GM23338 (cell line): ENCODE results near the gene DST. TPM values are rescaled to one million over a fixed set of nuclear protein-coding genes. Genes with fewer than 3 reads are reported as not detected.

Experiments
- ATAC-seq: fragments of 200-7000 bp; cut with Tn5 transposase; 3 replicates; pipeline ENCODE4 v1.9.1; 2020
- DNase-seq: peaks from one replicate; pipeline ENCODE4 v3.0.0-alpha.2; 2015; ENCODE audit warnings: low spot score
- H2AFZ ChIP-seq: fragments of 200-600 bp; sonication (generic); 2 replicates; pipeline ENCODE4 v1.8.0; 2016; ENCODE audit warnings: antibody characterized with exemption, mild to moderate bottlenecking, moderate library complexity
- H3F3A ChIP-seq: fragments of 200-600 bp; sonication (generic); replicated peaks from 2 replicates; pipeline ENCODE4 v1.8.0; 2017; ENCODE audit warnings: antibody characterized with exemption, mixed run types, low read depth
- H3K27ac ChIP-seq: fragments of 200-600 bp; sonication (generic); 2 replicates; pipeline ENCODE4 v1.6.1; 2016; ENCODE audit warnings: low read depth
- H3K27me3 ChIP-seq: fragments of 200-600 bp; sonication (generic); 2 replicates; pipeline ENCODE4 v1.8.0; 2016; ENCODE audit warnings: mild to moderate bottlenecking, mixed run types, moderate library complexity; ENCODE audit not compliant: insufficient read depth
- H3K36me3 ChIP-seq: fragments of 200-600 bp; sonication (generic); 2 replicates; pipeline ENCODE4 v1.8.0; 2016; ENCODE audit warnings: mild to moderate bottlenecking; ENCODE audit not compliant: insufficient read depth
- H3K4me1 ChIP-seq: fragments of 200-600 bp; sonication (generic); 2 replicates; pipeline ENCODE4 v1.8.0; 2016; ENCODE audit warnings: mild to moderate bottlenecking, moderate library complexity; ENCODE audit not compliant: insufficient read depth
- H3K4me2 ChIP-seq: fragments of 200-600 bp; sonication (generic); 2 replicates; pipeline ENCODE4 v1.7.1; 2017; ENCODE audit warnings: mixed run types
- H3K4me3 ChIP-seq: fragments of 200-600 bp; sonication (generic); 2 replicates; pipeline ENCODE4 v1.6.1; 2016; ENCODE audit warnings: mixed run types
- H3K79me2 ChIP-seq: fragments of 200-600 bp; sonication (generic); replicated peaks from 2 replicates; pipeline ENCODE4 v1.8.0; 2017; ENCODE audit warnings: mild to moderate bottlenecking; ENCODE audit not compliant: insufficient read depth
- H3K9me2 ChIP-seq: fragments of 200-600 bp; sonication (generic); 2 replicates; pipeline ENCODE4 v1.8.0; 2017; ENCODE audit not compliant: insufficient read depth
- H4K20me1 ChIP-seq: fragments of 200-600 bp; sonication (generic); replicated peaks from 2 replicates; pipeline ENCODE4 v1.8.0; 2017; ENCODE audit warnings: mild to moderate bottlenecking; ENCODE audit not compliant: insufficient read depth
- H3K27ac Mint-ChIP-seq: 2 replicates; pipeline ENCODE4 v1.8.0; 2020; ENCODE audit warnings: inconsistent platforms, mild to moderate bottlenecking, moderate library complexity, mixed read lengths
- H3K27me3 Mint-ChIP-seq: 3 replicates; pipeline ENCODE4 v1.8.0; 2022; ENCODE audit warnings: low read depth, mild to moderate bottlenecking, moderate library complexity, mixed read lengths, inconsistent platforms; ENCODE audit not compliant: insufficient read depth, poor library complexity
- H3K36me3 Mint-ChIP-seq: 3 replicates; pipeline ENCODE4 v1.8.0; 2021; ENCODE audit warnings: low read depth, mild to moderate bottlenecking, inconsistent platforms, moderate library complexity, mixed read lengths
- H3K4me1 Mint-ChIP-seq: 3 replicates; pipeline ENCODE4 v1.8.0; 2020; ENCODE audit warnings: mild to moderate bottlenecking, inconsistent platforms, mixed read lengths
- H3K4me3 Mint-ChIP-seq: 3 replicates; pipeline ENCODE4 v1.8.0; 2021; ENCODE audit warnings: moderate library complexity, mild to moderate bottlenecking, inconsistent platforms, mixed read lengths
- H3K9me3 Mint-ChIP-seq: 3 replicates; pipeline ENCODE4 v1.8.0; 2020; ENCODE audit warnings: moderate library complexity, mild to moderate bottlenecking, inconsistent platforms, mixed read lengths
- CREB1 ChIP-seq: fragments of 250-450 bp; sonication (Bioruptor Pico); IDR thresholded peaks from 2 replicates; pipeline ENCODE4 v1.5.0; 2020; ENCODE audit warnings: low read depth, mild to moderate bottlenecking, moderate library complexity
- EZH2 ChIP-seq: fragments of 200-600 bp; sonication (generic); IDR thresholded peaks from one replicate; pipeline ENCODE4 v1.8.0; 2017; ENCODE audit warnings: antibody characterized with exemption, mild to moderate bottlenecking, low read depth; ENCODE audit not compliant: unreplicated experiment
- EZH2phosphoT487 ChIP-seq: fragments of 200-600 bp; sonication (generic); IDR thresholded peaks from one replicate; pipeline ENCODE4 v1.8.1; 2018; ENCODE audit warnings: antibody characterized with exemption; ENCODE audit not compliant: unreplicated experiment
- JUNB ChIP-seq: IDR thresholded peaks from one replicate; pipeline ENCODE4 v1.6.1; 2016; ENCODE audit warnings: antibody characterized with exemption; ENCODE audit not compliant: unreplicated experiment
- NANOG ChIP-seq: IDR thresholded peaks from 2 replicates; pipeline ENCODE4 v1.6.1; 2016; ENCODE audit warnings: antibody characterized with exemption, borderline replicate concordance
- POLR2AphosphoS5 ChIP-seq: IDR thresholded peaks from 2 replicates; pipeline ENCODE4 v1.6.1; 2016; ENCODE audit warnings: antibody characterized with exemption, low read depth
- STAT1 ChIP-seq: IDR thresholded peaks from one replicate; pipeline ENCODE4 v1.6.1; 2016; ENCODE audit warnings: antibody characterized with exemption; ENCODE audit not compliant: unreplicated experiment
- ZNF114 ChIP-seq: fragments of 250-450 bp; sonication (Bioruptor Pico); IDR thresholded peaks from 2 replicates; pipeline ENCODE4 v1.5.0; 2020; ENCODE audit warnings: mild to moderate bottlenecking, moderate library complexity
- ZNF331 ChIP-seq: fragments of 250-450 bp; sonication (Bioruptor Pico); IDR thresholded peaks from 2 replicates; pipeline ENCODE4 v1.5.0; 2020; ENCODE audit warnings: low read depth, mild to moderate bottlenecking, moderate library complexity
- ZNF462 ChIP-seq: fragments of 250-450 bp; sonication (Bioruptor Pico); IDR thresholded peaks from 2 replicates; pipeline ENCODE4 v1.5.0; 2020; ENCODE audit warnings: mild to moderate bottlenecking, moderate library complexity
- polyA plus RNA-seq: library from polyadenylated mRNA; unstranded; fragments of >200 nt; fragmentation: Nextera tagmentation; extraction: Ambion mirVana; gene quantifications from 2 replicates; pipeline ENCODE4 v1.2.1, GENCODE V29; 2016
- total RNA-seq: library from RNA; depleted of rRNA; stranded (reverse); fragments of >200 nt; shearing (Covaris generic); gene quantifications from 2 replicates; pipeline ENCODE4 v1.2.3, GENCODE V29; 2014
- TF ChIP-seq, protein P1 (sequence below): IDR thresholded peaks from one replicate; pipeline ENCODE4 v1.6.1; 2018; ENCODE audit warnings: antibody characterized with exemption; ENCODE audit not compliant: unreplicated experiment
- TF ChIP-seq, protein P2 (sequence below), 2 experiments: fragments of 200-600 bp in 1 of 2; sonication (generic) in 1 of 2; conservative IDR thresholded peaks; 2 replicates each; pipeline versions ENCODE4 v1.5.1 to v1.6.1; 2016 to 2017; ENCODE audit warnings: antibody characterized with exemption in 2 of 2, low read depth in 2 of 2, mild to moderate bottlenecking in 2 of 2, moderate library complexity in 1 of 2
- TF ChIP-seq, protein P3 (sequence below): IDR thresholded peaks from 2 replicates; pipeline ENCODE4 v1.6.1; 2016; ENCODE audit warnings: antibody characterized with exemption

The DST gene
- total and polyA plus RNA-seq, 2 experiments from 2014 or later = 88.7 to 188 TPM

- peaks cover 34% of the 10 kb centered on the region for H3K4me1 Mint-ChIP-seq
- H3K79me2 ChIP-seq = no peaks in the 10 kb centered on the region
- H3K4me1 ChIP-seq = peaks cover 23% of the 10 kb centered on the region
- no peaks in the 10 kb centered on the region for H3K27me3 ChIP-seq
- H3K4me3 Mint-ChIP-seq = no peak overlapping the region
- peak overlapping the region; percentile 71 for H3K27ac Mint-ChIP-seq
- peaks cover 2% of the 10 kb centered on the region for H3K27me3 Mint-ChIP-seq
- DNase-seq (no peak), ATAC-seq (no peak)
- peaks cover 33% of the 10 kb centered on the region for H3K36me3 Mint-ChIP-seq
- no peak overlapping the region for H3K4me2 ChIP-seq
- no peak overlapping the region for H2AFZ ChIP-seq
- 0 out of 2 replicates have a peak, but pooled peaks cover 8% of the 10 kb centered on the region for H4K20me1 ChIP-seq
- no peaks in the 10 kb centered on the region for H3K9me2 ChIP-seq
- no peaks in the 10 kb centered on the region for H3K9me3 Mint-ChIP-seq
- no peak for TF ChIP-seq NANOG
- no peak for TF ChIP-seq STAT1
- no peak for TF ChIP-seq ZNF462 (CRISPR knock-in tag)
- no peak for TF ChIP-seq EZH2
- TF ChIP-seq, protein P1, sequence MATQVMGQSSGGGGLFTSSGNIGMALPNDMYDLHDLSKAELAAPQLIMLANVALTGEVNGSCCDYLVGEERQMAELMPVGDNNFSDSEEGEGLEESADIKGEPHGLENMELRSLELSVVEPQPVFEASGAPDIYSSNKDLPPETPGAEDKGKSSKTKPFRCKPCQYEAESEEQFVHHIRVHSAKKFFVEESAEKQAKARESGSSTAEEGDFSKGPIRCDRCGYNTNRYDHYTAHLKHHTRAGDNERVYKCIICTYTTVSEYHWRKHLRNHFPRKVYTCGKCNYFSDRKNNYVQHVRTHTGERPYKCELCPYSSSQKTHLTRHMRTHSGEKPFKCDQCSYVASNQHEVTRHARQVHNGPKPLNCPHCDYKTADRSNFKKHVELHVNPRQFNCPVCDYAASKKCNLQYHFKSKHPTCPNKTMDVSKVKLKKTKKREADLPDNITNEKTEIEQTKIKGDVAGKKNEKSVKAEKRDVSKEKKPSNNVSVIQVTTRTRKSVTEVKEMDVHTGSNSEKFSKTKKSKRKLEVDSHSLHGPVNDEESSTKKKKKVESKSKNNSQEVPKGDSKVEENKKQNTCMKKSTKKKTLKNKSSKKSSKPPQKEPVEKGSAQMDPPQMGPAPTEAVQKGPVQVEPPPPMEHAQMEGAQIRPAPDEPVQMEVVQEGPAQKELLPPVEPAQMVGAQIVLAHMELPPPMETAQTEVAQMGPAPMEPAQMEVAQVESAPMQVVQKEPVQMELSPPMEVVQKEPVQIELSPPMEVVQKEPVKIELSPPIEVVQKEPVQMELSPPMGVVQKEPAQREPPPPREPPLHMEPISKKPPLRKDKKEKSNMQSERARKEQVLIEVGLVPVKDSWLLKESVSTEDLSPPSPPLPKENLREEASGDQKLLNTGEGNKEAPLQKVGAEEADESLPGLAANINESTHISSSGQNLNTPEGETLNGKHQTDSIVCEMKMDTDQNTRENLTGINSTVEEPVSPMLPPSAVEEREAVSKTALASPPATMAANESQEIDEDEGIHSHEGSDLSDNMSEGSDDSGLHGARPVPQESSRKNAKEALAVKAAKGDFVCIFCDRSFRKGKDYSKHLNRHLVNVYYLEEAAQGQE = no peak
- no peak for TF ChIP-seq EZH2phosphoT487
- TF ChIP-seq JUNB = no peak
- TF ChIP-seq ZNF114 (CRISPR knock-in tag) = no peak
- TF ChIP-seq CREB1 (CRISPR knock-in tag) = no peak
- TF ChIP-seq POLR2AphosphoS5 = no peak
- TF ChIP-seq, protein P2, sequence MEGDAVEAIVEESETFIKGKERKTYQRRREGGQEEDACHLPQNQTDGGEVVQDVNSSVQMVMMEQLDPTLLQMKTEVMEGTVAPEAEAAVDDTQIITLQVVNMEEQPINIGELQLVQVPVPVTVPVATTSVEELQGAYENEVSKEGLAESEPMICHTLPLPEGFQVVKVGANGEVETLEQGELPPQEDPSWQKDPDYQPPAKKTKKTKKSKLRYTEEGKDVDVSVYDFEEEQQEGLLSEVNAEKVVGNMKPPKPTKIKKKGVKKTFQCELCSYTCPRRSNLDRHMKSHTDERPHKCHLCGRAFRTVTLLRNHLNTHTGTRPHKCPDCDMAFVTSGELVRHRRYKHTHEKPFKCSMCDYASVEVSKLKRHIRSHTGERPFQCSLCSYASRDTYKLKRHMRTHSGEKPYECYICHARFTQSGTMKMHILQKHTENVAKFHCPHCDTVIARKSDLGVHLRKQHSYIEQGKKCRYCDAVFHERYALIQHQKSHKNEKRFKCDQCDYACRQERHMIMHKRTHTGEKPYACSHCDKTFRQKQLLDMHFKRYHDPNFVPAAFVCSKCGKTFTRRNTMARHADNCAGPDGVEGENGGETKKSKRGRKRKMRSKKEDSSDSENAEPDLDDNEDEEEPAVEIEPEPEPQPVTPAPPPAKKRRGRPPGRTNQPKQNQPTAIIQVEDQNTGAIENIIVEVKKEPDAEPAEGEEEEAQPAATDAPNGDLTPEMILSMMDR (conservative IDR thresholded peaks at IDR 0.05; ENCODE audit: low read depth in 2 of 2) = no peak
- no peak for TF ChIP-seq ZNF331 (CRISPR knock-in tag)
- TF ChIP-seq, protein P3, sequence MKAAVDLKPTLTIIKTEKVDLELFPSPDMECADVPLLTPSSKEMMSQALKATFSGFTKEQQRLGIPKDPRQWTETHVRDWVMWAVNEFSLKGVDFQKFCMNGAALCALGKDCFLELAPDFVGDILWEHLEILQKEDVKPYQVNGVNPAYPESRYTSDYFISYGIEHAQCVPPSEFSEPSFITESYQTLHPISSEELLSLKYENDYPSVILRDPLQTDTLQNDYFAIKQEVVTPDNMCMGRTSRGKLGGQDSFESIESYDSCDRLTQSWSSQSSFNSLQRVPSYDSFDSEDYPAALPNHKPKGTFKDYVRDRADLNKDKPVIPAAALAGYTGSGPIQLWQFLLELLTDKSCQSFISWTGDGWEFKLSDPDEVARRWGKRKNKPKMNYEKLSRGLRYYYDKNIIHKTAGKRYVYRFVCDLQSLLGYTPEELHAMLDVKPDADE = no peak
- H3K36me3 ChIP-seq = peaks cover 6% of the 10 kb centered on the region; the same call in 1 of the 2 replicates
- H3K27ac ChIP-seq = no peak overlapping the region
- no peaks in the 10 kb centered on the region for H3F3A ChIP-seq
- no peak overlapping the region for H3K4me3 ChIP-seq
Measured at GRCh38 chr6:56649053-56649769, 6.5 kb upstream of the DST start.
